Lower leg skin (tissue), 3 donors: ENCODE results near the gene SH3BP5.

Source experiments
- POLR2A ChIP-seq, 2 donors: fragments of 450-650 bp; IDR thresholded peaks; one replicate each; pipeline ENCODE4 v1.6.1; 2016 to 2017; ENCODE audit warnings: antibody characterized with exemption in 2 of 2, mild to moderate bottlenecking in 1 of 2, moderate library complexity in 1 of 2
- TF ChIP-seq, protein P1 (sequence below), 3 donors: fragments of 450-650 bp; IDR thresholded peaks; one replicate each; pipeline ENCODE4 v1.5.1; 2016; ENCODE audit warnings: antibody characterized with exemption in 3 of 3, mild to moderate bottlenecking in 3 of 3, moderate library complexity in 2 of 3

GRCh38 chr3:15312550-15312949, 19.8 kb downstream of the SH3BP5 start:
- TF ChIP-seq, protein P1, sequence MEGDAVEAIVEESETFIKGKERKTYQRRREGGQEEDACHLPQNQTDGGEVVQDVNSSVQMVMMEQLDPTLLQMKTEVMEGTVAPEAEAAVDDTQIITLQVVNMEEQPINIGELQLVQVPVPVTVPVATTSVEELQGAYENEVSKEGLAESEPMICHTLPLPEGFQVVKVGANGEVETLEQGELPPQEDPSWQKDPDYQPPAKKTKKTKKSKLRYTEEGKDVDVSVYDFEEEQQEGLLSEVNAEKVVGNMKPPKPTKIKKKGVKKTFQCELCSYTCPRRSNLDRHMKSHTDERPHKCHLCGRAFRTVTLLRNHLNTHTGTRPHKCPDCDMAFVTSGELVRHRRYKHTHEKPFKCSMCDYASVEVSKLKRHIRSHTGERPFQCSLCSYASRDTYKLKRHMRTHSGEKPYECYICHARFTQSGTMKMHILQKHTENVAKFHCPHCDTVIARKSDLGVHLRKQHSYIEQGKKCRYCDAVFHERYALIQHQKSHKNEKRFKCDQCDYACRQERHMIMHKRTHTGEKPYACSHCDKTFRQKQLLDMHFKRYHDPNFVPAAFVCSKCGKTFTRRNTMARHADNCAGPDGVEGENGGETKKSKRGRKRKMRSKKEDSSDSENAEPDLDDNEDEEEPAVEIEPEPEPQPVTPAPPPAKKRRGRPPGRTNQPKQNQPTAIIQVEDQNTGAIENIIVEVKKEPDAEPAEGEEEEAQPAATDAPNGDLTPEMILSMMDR (IDR thresholded peaks at IDR 0.05): no peak
- no peak for TF ChIP-seq POLR2A (IDR thresholded peaks at IDR 0.05)
